ENCODE measurements around the gene GEMIN4.
A peak's percentile ranks its signal among the peaks of the same experiment; 100 is the strongest.
"Not testable (repeated sequence)": the region's sequence is repeated elsewhere in the genome, so short reads cannot be mapped to it uniquely, and the experiment has no call there.

GEMIN4 gene

GRCh38 chr17:789931-790873, 38.1 kb upstream of the GEMIN4 start:
- H3K4me3 Mint-ChIP-seq; ATAC-seq (replicated peaks); DNase-seq; H3K9me3 Mint-ChIP-seq; H3K27me3 Mint-ChIP-seq; H3K27ac Mint-ChIP-seq: not testable (repeated sequence)
- Mint-ChIP-seq H3K36me3 (peaks cover 30 to 47% of the 10 kb centered on the region in 2 donors), H3K4me1 (peaks cover 4 to 12% of the 10 kb centered on the region in 2 donors)

GRCh38 chr17:789160-789840, 37.2 kb upstream of the GEMIN4 start:
- no peak for DNase-seq
- H3K4me1 Mint-ChIP-seq, result peaks cover 2 to 6% of the 10 kb centered on the region in 2 donors
- ATAC-seq (replicated peaks), result no peak
- H3K9me3 Mint-ChIP-seq, result no peaks in the 10 kb centered on the region
- H3K27me3 Mint-ChIP-seq, result no peaks in the 10 kb centered on the region
- H3K27ac Mint-ChIP-seq, result no peak overlapping the region
- no peak overlapping the region for H3K4me3 Mint-ChIP-seq
- peaks cover 27 to 43% of the 10 kb centered on the region in 2 donors for H3K36me3 Mint-ChIP-seq

- Mint-ChIP-seq H3K27ac (no peak overlapping the region), H3K27me3 (no peaks in the 10 kb centered on the region), H3K9me3 (no peaks in the 10 kb centered on the region), H3K4me1 (peaks cover 4 to 13% of the 10 kb centered on the region in 2 donors), H3K4me3 (no peak overlapping the region), H3K36me3 (peaks cover 27 to 42% of the 10 kb centered on the region in 2 donors)
- DNase-seq (no peak), ATAC-seq (replicated peaks) (no peak)
These were observed 36.5 kb upstream of the GEMIN4 start for GRCh38 chr17:788551-788950.

- no peaks in the 10 kb centered on the region for H3K27me3 Mint-ChIP-seq
- no peak overlapping the region for H3K4me3 Mint-ChIP-seq
- DNase-seq (no peak), ATAC-seq (replicated peaks) (no peak)
- H3K4me1 Mint-ChIP-seq, result peaks cover 4 to 13% of the 10 kb centered on the region in 2 donors
- H3K27ac Mint-ChIP-seq, result no peak overlapping the region
- H3K9me3 Mint-ChIP-seq, result no peaks in the 10 kb centered on the region
- H3K36me3 Mint-ChIP-seq, result peaks cover 22 to 38% of the 10 kb centered on the region in 2 donors
These were observed 35.7 kb upstream of the GEMIN4 start for GRCh38 chr17:787641-788221.

GRCh38 chr17:785901-786300, 33.8 kb upstream of the GEMIN4 start:
- not testable (repeated sequence) for H3K4me3 Mint-ChIP-seq; DNase-seq; H3K27ac Mint-ChIP-seq; H3K27me3 Mint-ChIP-seq; H3K9me3 Mint-ChIP-seq; ATAC-seq (replicated peaks)
- peaks cover 13 to 18% of the 10 kb centered on the region in 2 donors for H3K4me1 Mint-ChIP-seq
- H3K36me3 Mint-ChIP-seq, result peaks cover 16 to 35% of the 10 kb centered on the region in 2 donors

GRCh38 chr17:784143-784542, 32.1 kb upstream of the GEMIN4 start:
- H3K4me1 Mint-ChIP-seq, result peaks cover 16 to 23% of the 10 kb centered on the region in 2 donors
- DNase-seq (no peak), ATAC-seq (replicated peaks) (no peak)
- H3K27ac Mint-ChIP-seq, result peak overlapping the region; percentile 14
- peaks cover 13 to 26% of the 10 kb centered on the region in 2 donors for H3K36me3 Mint-ChIP-seq
- peak overlapping the region; percentile 39 to 52 for H3K4me3 Mint-ChIP-seq
- no peaks in the 10 kb centered on the region for H3K27me3 Mint-ChIP-seq
- H3K9me3 Mint-ChIP-seq, result no peaks in the 10 kb centered on the region

GRCh38 chr17:781805-782731, 30.0 kb upstream of the GEMIN4 start, which contains the start of the genes GLOD4 and MRM3:
TSS of gene GLOD4 (minus strand) at chr17:782280. CDS start at chr17:782255, 25 bp downstream.
TSS of gene MRM3 (plus strand) at chr17:782353. CDS start at chr17:782379, 26 bp downstream.
- ATAC-seq (replicated peaks) (peak; percentile 97 to 98), DNase-seq (peak; percentile 92)
- Mint-ChIP-seq H3K4me3 (peak within 1 kb of the TSS; percentile 99 to 100), H3K36me3 (peaks cover 24 to 34% of the 10 kb centered on the region in 2 donors), H3K4me1 (peaks cover 16 to 23% of the 10 kb centered on the region in 2 donors), H3K27me3 (no peaks in the 10 kb centered on the region), H3K27ac (peak within 1 kb of the TSS; percentile 99), H3K9me3 (no peaks in the 10 kb centered on the region)

- DNase-seq (no peak), ATAC-seq (replicated peaks) (no peak)
- Mint-ChIP-seq H3K36me3 (peaks cover 54 to 66% of the 10 kb centered on the region in 2 donors), H3K4me3 (no peak overlapping the region), H3K4me1 (peaks cover 28 to 42% of the 10 kb centered on the region in 2 donors), H3K27me3 (no peaks in the 10 kb centered on the region), H3K27ac (no peak overlapping the region), H3K9me3 (no peaks in the 10 kb centered on the region)
These were observed 26.0 kb upstream of the GEMIN4 start for GRCh38 chr17:778096-778495.

- ATAC-seq (replicated peaks), result no peak
- H3K4me1 Mint-ChIP-seq, result peaks cover 18 to 38% of the 10 kb centered on the region in 2 donors
- peaks cover 65 to 77% of the 10 kb centered on the region in 2 donors for H3K36me3 Mint-ChIP-seq
- peak overlapping the region; percentile 93 for H3K27ac Mint-ChIP-seq
- H3K4me3 Mint-ChIP-seq, result peak overlapping the region; percentile 71 to 73
- DNase-seq, result no peak
- no peaks in the 10 kb centered on the region for H3K9me3 Mint-ChIP-seq
- H3K27me3 Mint-ChIP-seq, result no peaks in the 10 kb centered on the region
These were observed 22.2 kb upstream of the GEMIN4 start for GRCh38 chr17:774313-774584.

- no peaks in the 10 kb centered on the region for H3K9me3 Mint-ChIP-seq
- peak overlapping the region; percentile 71 to 73 for H3K4me3 Mint-ChIP-seq
These were observed 21.6 kb upstream of the GEMIN4 start for GRCh38 chr17:773467-774312.

GRCh38 chr17:773016-773415, 21.0 kb upstream of the GEMIN4 start:
- Mint-ChIP-seq H3K36me3 (peaks cover 67 to 81% of the 10 kb centered on the region in 2 donors), H3K4me1 (peaks cover 18 to 38% of the 10 kb centered on the region in 2 donors), H3K4me3 (no peak overlapping the region), H3K27me3 (no peaks in the 10 kb centered on the region), H3K27ac (no peak overlapping the region), H3K9me3 (no peaks in the 10 kb centered on the region)
- ATAC-seq (replicated peaks), result no peak
- DNase-seq, result no peak

More at GRCh38 chr17:773467-774312, 21.6 kb upstream of the GEMIN4 start:
- Mint-ChIP-seq H3K27ac (peak overlapping the region; percentile 93), H3K4me1 (peaks cover 18 to 38% of the 10 kb centered on the region in 2 donors), H3K36me3 (peaks cover 70 to 83% of the 10 kb centered on the region in 2 donors), H3K27me3 (no peaks in the 10 kb centered on the region)
- ATAC-seq (replicated peaks) (peak; percentile 94 to 95), DNase-seq (peak; percentile 43)

GRCh38 chr17:767076-767475, 15.0 kb upstream of the GEMIN4 start:
- no peak overlapping the region for H3K4me3 Mint-ChIP-seq
- peaks cover under 1 to 2% of the 10 kb centered on the region in 2 donors for H3K4me1 Mint-ChIP-seq
- no peak overlapping the region for H3K27ac Mint-ChIP-seq
- DNase-seq (no peak), ATAC-seq (replicated peaks) (no peak)
- H3K9me3 Mint-ChIP-seq, result no peaks in the 10 kb centered on the region
- no peaks in the 10 kb centered on the region for H3K27me3 Mint-ChIP-seq
- H3K36me3 Mint-ChIP-seq, result peaks cover 45 to 61% of the 10 kb centered on the region in 2 donors

- H3K36me3 Mint-ChIP-seq, result peaks cover 33 to 58% of the 10 kb centered on the region in 2 donors
These were observed 8.3 kb upstream of the GEMIN4 start for GRCh38 chr17:760371-760770.

More at GRCh38 chr17:760371-760770, 8.3 kb upstream of the GEMIN4 start:
- H3K27me3 Mint-ChIP-seq, result no peaks in the 10 kb centered on the region
- H3K4me3 Mint-ChIP-seq, result no peak overlapping the region
- peaks cover 0 to 2% of the 10 kb centered on the region in 2 donors for H3K4me1 Mint-ChIP-seq
- H3K9me3 Mint-ChIP-seq, result no peaks in the 10 kb centered on the region
- no peak for ATAC-seq (replicated peaks)
- DNase-seq, result no peak
- no peak overlapping the region for H3K27ac Mint-ChIP-seq
